H54 (cell line): ENCODE measurements around the gene OR8B3.

ENCODE experiments used
- DNase-seq: peaks from one replicate; pipeline ENCODE4 v3.0.0; 2011; ENCODE audit warnings: low spot score, mixed read lengths; ENCODE audit not compliant: insufficient read length
- FAIRE-seq: peaks from 3 replicates; lab custom pipeline; 2011; peaks lifted over from hg19 to GRCh38; lab: Jason Lieb, UNC
- POLR2A ChIP-seq: IDR thresholded peaks from 2 replicates; pipeline ENCODE4 v1.6.1; 2011; ENCODE audit warnings: low read depth, mild to moderate bottlenecking, low read length

Gene OR8B3, protein sequence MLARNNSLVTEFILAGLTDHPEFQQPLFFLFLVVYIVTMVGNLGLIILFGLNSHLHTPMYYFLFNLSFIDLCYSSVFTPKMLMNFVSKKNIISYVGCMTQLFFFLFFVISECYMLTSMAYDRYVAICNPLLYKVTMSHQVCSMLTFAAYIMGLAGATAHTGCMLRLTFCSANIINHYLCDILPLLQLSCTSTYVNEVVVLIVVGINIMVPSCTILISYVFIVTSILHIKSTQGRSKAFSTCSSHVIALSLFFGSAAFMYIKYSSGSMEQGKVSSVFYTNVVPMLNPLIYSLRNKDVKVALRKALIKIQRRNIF

DNA sequence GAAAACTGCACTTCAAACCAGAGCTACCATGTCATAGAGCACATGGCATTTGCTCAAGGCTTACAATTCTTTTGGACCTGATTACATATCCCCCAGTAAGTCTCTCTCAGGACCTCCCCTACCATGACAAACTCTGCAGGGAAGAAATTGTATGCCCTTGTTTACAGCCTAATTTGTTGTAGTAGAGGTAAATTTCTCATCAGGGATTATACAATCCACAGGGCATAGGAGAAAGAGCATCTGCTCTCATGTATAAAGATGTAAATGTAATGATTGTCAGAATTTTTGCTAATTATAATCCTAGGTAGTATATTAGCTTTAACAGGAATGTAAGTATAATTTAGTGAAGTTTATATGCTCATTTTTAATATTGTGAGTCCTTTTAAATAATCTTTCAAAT, at the start of gene OR8B3:
Gene OR8B3, minus strand, starts transcription at position 101 of the 400 bp plus-strand sequence. CDS start 1,673 bp downstream, outside the sequence.
- FAIRE-seq (no peak), DNase-seq (no peak)
- TF ChIP-seq POLR2A = no peak

DNA sequence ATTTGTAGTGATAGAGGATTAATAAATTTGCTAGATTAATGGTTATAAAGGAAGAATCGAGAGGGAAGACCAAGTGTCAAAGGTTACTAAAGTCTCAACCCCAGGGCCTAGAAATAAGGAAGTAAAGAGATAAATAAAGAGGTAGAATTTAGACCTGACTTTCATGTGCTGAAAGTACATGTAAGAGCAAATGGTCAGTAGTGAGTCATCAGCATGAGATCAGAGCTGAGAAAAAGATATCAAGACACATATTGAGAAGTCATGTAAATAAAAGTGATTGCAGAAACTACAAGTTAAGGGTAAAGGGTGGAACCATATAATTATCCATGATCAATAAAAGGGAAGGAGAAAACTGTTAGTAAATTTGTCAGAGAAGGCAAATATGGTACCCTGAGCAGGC, 48.1 kb upstream of the OR8B3 start:
- no peak for TF ChIP-seq POLR2A
- FAIRE-seq = no peak
- DNase-seq = no peak

DNA sequence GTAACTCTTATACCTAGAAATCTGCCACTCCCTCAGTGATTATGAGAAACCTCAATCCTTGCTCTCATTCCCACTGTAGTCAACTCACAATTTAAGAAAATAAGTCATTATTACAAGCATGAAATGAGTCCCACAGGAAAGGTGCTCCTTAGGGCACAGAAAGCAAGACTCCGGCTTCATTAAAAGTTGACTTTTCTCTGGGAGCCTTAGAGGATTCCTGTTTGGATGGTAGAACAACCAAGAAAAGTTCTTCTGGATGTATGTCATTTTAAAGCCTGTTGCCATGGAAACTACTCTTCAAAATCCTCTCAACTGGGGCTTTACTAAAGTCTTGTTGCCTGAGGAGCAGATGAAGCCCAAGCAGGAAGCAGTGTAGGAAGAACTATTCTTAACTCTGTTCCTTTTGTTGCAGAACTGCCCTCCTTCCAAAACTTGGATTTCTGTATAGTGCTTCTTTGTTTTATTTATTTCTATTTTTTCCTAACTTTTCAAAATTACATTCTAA, 46.9 kb upstream of the OR8B3 start, which contains the start of gene OR8B8:
Gene OR8B8, minus strand, starts transcription at position 51 of the 505 bp plus-strand sequence. CDS start 4,611 bp downstream, outside the sequence.
- FAIRE-seq (no peak), DNase-seq (no peak)
- no peak for TF ChIP-seq POLR2A

DNA sequence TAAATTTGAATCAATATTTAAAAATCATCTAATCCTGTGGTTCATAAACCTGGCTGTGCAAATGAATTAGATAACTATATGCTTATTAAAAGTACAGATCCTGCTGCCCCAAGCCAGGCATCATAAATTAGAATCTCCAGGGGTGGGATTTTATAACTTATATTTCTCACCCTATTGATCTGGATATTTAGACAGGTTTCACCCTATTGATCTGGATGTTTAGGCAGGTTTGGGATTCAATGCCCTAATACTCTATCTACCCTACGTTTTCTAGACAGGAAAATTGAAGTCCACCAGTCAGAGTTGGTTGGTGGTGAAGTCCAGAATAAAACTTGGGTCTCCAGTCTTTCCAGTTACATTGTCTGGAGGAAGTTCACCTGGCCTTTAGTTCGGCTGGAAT, 44.0 kb upstream of the OR8B3 start:
- FAIRE-seq (no peak), DNase-seq (no peak)
- no peak for TF ChIP-seq POLR2A

DNA sequence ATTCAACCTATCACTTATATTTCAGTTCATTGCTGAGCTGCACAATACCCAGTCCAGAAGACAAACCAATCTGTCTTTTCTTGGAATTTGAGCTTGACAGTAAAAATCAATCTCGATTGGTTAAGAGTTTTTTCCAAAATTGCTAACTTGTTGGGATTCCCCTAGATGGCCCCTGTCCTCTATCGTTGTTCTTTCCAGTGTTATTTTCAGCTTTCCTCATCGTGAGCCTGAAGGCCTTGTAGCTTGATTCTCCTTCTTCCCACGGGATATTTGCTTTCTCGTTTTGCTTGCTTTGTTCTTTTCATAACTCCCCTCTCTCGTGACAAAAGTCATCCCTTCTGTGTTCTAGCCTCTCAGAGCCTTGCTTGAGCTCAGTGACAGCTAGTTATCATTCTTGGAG, 43.6 kb upstream of the OR8B3 start:
- no peak for FAIRE-seq
- TF ChIP-seq POLR2A = no peak
- no peak for DNase-seq

DNA sequence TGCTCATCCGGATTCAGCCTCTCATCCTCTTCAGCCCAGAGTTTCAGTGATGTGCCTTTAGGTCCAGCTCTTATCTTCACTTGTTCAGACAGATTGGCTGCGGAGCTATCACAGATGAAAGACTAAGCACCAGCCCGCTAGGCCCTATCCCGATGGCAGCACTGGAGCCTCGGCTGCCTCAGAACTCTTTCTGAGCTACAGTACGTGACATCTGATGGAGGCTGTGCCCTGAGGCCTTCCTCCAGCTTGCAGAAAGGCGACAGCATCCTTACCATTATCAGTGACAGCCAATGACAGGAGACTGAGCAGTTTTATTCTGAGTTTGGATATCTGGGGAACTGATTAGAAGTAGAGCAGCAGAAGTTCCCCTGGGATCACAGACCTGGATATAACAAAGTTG, 42.7 kb upstream of the OR8B3 start:
- no peak for FAIRE-seq
- DNase-seq = no peak
- no peak for TF ChIP-seq POLR2A

DNA sequence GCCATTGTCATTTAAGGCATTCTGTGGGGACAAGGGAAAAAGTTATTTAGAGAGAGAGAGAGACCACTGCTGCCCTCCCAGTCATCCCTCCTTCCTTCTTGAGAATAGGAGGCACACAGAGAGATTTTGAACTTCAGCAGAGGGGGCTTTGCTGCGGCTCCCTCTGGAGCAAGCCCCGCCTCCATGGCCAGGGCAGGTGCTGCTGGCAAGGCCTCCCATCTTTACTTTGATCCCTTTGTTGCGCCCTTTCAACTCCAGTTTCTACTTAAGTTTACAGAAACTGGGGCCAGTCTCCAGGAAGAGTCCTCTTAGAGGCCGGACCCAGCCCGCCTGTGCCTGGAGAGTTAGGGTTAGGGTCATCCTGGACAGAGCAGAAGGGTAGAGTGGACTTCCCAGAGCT, 42.3 kb upstream of the OR8B3 start:
- no peak for DNase-seq
- no peak for FAIRE-seq
- no peak for TF ChIP-seq POLR2A

DNA sequence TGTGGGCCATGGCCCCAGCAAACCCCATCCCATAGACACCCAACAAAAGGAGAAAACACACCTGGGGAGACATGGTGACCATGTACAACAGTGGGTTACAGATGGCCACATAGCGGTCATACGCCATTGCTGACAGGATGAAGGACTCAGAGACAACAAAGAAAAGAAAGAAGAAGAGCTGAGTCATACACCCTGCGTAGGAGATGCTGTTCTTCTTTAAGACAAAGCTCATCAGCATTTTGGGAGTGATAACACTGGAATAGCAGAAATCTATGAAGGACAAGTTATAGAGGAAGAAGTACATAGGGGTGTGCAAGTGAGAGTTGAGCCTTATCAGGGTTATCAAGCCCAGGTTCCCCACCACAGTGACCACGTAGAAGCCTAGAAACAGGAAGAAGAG, 41.8 kb upstream of the OR8B3 start:
- no peak for FAIRE-seq
- TF ChIP-seq POLR2A = no peak
- no peak for DNase-seq

DNA sequence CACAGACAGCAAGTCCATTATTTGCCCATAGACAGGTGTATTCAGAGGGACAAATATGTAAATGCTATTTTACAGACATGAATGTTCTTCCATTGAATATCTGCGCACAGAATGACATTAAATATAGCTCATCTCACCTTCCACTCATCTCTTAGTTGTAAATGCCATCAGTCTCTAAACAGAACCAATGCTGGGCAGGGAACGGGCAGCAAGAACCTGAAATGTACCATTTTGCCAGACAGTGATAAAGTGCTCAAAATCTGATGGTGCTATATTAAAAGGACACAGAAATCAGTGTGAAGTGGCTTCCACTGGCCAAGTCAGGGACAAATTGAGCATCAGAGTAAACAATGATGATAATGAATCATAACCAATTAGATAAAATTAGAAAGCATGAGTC, 35.9 kb upstream of the OR8B3 start:
- FAIRE-seq = no peak

DNA sequence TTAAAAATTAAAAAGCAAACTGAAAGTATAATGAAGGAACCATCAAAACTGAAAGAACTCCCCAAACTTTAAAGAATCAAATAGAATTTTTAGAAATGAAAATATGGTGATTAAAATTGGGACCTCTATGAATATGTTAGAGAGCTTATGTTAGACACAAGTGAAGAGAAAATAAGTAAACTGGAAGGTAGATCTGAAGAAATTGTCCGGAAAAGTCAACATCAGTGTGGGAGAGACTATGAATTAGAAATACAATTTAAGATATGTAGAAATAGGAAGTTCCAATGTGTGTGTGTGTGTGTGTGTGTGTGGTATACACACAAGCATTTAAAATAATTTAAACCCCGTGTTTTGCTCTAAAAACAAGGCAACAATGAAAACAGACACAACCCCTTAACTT, 30.8 kb upstream of the OR8B3 start:
- no peak for FAIRE-seq
- DNase-seq = no peak
- TF ChIP-seq POLR2A = no peak

More for the DNA sequence above, 35.9 kb upstream of the OR8B3 start:
- no peak for DNase-seq
- no peak for TF ChIP-seq POLR2A

DNA sequence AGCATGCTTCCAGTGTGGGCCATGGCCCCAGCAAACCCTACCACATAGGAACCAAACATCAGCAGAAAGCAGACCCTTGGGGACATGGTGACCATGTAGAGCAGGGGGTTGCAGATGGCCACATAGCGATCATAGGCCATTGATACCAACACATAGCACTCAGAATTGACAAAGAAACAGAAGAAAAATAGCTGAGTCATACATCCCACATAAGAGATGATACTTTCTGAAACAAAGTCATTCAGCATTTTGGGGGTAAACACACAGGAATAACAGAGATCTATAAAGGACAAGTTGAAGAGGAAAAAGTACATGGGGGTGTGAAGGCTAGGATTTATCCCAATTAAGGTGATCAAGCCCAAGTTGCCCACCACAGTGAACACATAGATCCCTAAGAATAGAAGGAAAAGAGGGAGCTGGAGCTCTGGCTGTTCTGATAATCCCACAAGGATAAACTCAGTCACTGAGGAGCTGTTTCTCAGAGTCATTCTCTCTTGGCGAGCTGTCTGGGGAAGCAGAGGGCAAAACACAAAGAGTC, 25.6 kb upstream of the OR8B3 start, which contains the start of gene OR8B4:
Gene OR8B4, minus strand, starts transcription at position 488 of the 538 bp plus-strand sequence. Its CDS starts 0 bp downstream, at position 488.
- DNase-seq (no peak), FAIRE-seq (no peak)
- TF ChIP-seq POLR2A = no peak

DNA sequence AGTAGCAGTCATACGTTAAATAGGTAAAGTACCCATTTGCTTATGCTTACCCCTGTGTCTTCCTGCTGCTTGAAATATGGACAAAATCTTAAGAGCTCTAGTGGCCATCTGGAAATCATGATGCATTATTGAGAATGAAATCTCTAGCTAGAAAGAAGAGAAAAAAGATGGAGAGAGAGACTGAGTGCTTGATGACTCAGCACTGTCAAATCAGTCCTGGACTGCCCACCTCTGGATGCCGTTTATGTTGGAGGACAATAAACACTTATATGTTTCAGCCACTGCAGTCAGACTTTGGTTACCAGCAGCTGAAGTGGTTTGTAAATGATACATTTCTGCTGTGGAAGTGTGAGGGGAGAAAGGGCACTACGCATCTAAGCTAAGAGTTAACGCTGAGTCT, 22.2 kb upstream of the OR8B3 start:
- no peak for TF ChIP-seq POLR2A
- FAIRE-seq = no peak
- DNase-seq = no peak

DNA sequence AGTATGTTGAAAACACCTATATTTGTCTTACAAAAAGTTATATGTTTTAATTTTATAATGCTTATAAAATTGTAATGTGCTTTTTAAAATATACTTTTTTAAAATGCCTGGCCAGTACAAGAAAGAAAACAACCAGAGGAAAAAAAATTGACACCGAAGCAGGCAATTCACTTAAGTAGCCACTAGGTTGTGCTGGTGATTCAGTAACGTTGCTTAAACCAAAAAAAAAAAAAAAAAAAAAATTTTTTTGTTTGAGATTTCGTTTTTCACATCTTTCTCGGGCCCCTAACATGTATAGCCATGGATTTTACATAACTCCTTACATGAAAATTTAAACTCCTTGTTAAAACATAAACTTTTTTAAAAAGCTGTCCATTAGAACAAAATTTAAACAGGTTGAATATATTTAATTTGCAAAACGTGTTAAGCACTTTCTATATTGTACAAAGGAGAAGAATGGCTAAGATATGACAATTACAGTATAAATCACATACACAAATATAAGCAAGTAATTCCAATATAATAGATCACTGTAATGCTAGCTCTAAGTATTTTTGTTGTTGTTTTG, 16.6 kb upstream of the OR8B3 start:
- FAIRE-seq (no peak), DNase-seq (no peak)
- no peak for TF ChIP-seq POLR2A

DNA sequence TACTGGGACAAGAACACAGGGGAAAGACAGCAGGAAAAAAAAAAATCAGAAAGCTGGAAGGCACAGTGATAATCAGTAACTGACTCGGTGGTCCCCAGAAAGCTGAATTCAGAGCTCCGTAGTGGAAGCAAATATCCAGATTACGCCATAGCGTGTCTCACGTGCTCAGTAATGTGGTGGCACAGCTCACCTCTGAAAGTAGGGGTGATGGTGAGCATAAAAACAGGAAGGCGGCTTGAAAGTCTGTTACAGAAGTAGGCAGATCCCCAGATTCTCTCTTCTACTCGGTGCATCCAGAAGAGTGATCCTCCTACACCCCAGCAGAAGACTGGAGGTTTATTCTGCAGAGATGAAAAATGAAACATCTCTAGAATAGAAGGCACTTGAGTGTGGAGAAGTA, 11.1 kb upstream of the OR8B3 start:
- no peak for TF ChIP-seq POLR2A
- DNase-seq (no peak), FAIRE-seq (no peak)
